HG03575 (cell line): ENCODE measurements around the gene UNC50.
"Not testable (repeated sequence)": the region's sequence is repeated elsewhere in the genome, so short reads cannot be mapped to it uniquely, and the experiment has no call there.

Experiments used
- ATAC-seq: cut with Tn5 transposase; IDR thresholded peaks from one replicate; pipeline ENCODE4 v1.9.1; 2021; ENCODE audit not compliant: unreplicated experiment, insufficient number of reproducible peaks, low FRiP score; ENCODE audit errors: extremely low read depth

The UNC50 gene

GRCh38 chr2:98572676-98573075, 35.7 kb upstream of the UNC50 start:
- no peak for ATAC-seq

GRCh38 chr2:98573426-98573825, 35.0 kb upstream of the UNC50 start:
- no peak for ATAC-seq

GRCh38 chr2:98576666-98577312, 31.6 kb upstream of the UNC50 start:
- no peak for ATAC-seq

GRCh38 chr2:98577313-98577712, 31.1 kb upstream of the UNC50 start:
- ATAC-seq, result no peak

- ATAC-seq, result no peak
Measured at GRCh38 chr2:98578231-98578630, 30.2 kb upstream of the UNC50 start.

GRCh38 chr2:98579926-98580325, 28.5 kb upstream of the UNC50 start:
- ATAC-seq, result no peak

GRCh38 chr2:98580656-98581284, 27.6 kb upstream of the UNC50 start:
- ATAC-seq, result no peak

- no peak for ATAC-seq
Measured at GRCh38 chr2:98582523-98582922, 25.9 kb upstream of the UNC50 start.

GRCh38 chr2:98583276-98583675, 25.1 kb upstream of the UNC50 start:
- no peak for ATAC-seq

GRCh38 chr2:98583816-98584618, 24.4 kb upstream of the UNC50 start:
- no peak for ATAC-seq

GRCh38 chr2:98585386-98585785, 23.0 kb upstream of the UNC50 start:
- no peak for ATAC-seq

- no peak for ATAC-seq
Measured at GRCh38 chr2:98586551-98587140, 21.7 kb upstream of the UNC50 start.

- ATAC-seq, result no peak
Measured at GRCh38 chr2:98588880-98589431, 19.4 kb upstream of the UNC50 start.

- no peak for ATAC-seq
Measured at GRCh38 chr2:98589489-98589888, 18.9 kb upstream of the UNC50 start.

GRCh38 chr2:98592565-98592964, 15.8 kb upstream of the UNC50 start:
- ATAC-seq, result no peak

- ATAC-seq, result not testable (repeated sequence)
Measured at GRCh38 chr2:98594665-98595064, 13.7 kb upstream of the UNC50 start.

GRCh38 chr2:98598781-98599428, 9.5 kb upstream of the UNC50 start:
- no peak for ATAC-seq

- no peak for ATAC-seq
Measured at GRCh38 chr2:98601532-98602132, 6.8 kb upstream of the UNC50 start.

- ATAC-seq, result no peak
Measured at GRCh38 chr2:98604547-98604946, 3.8 kb upstream of the UNC50 start.
